Hepatocyte (in vitro differentiated cells): ENCODE results near the gene OR4D6.

Experiments
- EZH2 ChIP-seq: fragments of 200-600 bp; sonication (generic); IDR thresholded peaks from 2 replicates; pipeline ENCODE4 v1.6.1; 2016; ENCODE audit warnings: antibody characterized with exemption, mild to moderate bottlenecking, borderline replicate concordance
- EZH2phosphoT487 ChIP-seq: fragments of 200-600 bp; sonication (generic); IDR thresholded peaks from one replicate; pipeline ENCODE4 v1.6.1; 2018; ENCODE audit warnings: antibody characterized with exemption, mild to moderate bottlenecking, low read depth, moderate library complexity; ENCODE audit not compliant: unreplicated experiment, severe bottlenecking
- TF ChIP-seq, protein P1 (sequence below): fragments of 200-600 bp; sonication (generic); IDR thresholded peaks from 2 replicates; pipeline ENCODE4 v1.5.1; 2016; ENCODE audit warnings: antibody characterized with exemption, mild to moderate bottlenecking; ENCODE audit not compliant: poor library complexity

DNA sequence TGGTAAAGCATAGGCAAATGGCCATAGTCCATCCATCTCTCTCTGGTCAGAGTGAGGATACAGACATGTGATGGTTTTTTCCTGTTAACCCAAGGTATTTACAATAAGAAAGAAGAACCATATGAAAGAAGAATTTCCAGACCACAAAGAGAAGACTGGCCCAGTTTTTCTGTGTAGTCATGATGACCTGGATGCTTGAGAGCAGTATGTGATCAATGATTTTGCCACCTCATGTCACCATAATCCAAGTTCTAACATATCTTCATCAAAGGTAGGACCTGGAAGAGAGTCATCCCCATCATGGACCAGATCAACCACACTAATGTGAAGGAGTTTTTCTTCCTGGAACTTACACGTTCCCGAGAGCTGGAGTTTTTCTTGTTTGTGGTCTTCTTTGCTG is at the start of gene OR4D6:
- no peak for TF ChIP-seq EZH2
- TF ChIP-seq, protein P1, sequence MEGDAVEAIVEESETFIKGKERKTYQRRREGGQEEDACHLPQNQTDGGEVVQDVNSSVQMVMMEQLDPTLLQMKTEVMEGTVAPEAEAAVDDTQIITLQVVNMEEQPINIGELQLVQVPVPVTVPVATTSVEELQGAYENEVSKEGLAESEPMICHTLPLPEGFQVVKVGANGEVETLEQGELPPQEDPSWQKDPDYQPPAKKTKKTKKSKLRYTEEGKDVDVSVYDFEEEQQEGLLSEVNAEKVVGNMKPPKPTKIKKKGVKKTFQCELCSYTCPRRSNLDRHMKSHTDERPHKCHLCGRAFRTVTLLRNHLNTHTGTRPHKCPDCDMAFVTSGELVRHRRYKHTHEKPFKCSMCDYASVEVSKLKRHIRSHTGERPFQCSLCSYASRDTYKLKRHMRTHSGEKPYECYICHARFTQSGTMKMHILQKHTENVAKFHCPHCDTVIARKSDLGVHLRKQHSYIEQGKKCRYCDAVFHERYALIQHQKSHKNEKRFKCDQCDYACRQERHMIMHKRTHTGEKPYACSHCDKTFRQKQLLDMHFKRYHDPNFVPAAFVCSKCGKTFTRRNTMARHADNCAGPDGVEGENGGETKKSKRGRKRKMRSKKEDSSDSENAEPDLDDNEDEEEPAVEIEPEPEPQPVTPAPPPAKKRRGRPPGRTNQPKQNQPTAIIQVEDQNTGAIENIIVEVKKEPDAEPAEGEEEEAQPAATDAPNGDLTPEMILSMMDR = no peak
- TF ChIP-seq EZH2phosphoT487 = no peak
